ENCODE data around the gene ARL6IP6.
"Not testable (repeated sequence)": the region's sequence is repeated elsewhere in the genome, so short reads cannot be mapped to it uniquely, and the experiment has no call there.

Gene ARL6IP6

GRCh38 chr2:152723918-152724317 is 5.5 kb downstream of the ARL6IP6 start:
- no peak for DNase-seq

- no peak for DNase-seq
These were observed 11.4 kb downstream of the ARL6IP6 start for GRCh38 chr2:152729844-152730243.

- no peak for DNase-seq
These were observed 12.3 kb downstream of the ARL6IP6 start for GRCh38 chr2:152730591-152731333.

GRCh38 chr2:152737509-152737908 is 19.1 kb downstream of the ARL6IP6 start:
- DNase-seq = not testable (repeated sequence)

- no peak for DNase-seq
These were observed 20.0 kb downstream of the ARL6IP6 start for GRCh38 chr2:152738438-152738837.

- not testable (repeated sequence) for DNase-seq
These were observed 21.3 kb downstream of the ARL6IP6 start for GRCh38 chr2:152739705-152740104.

- no peak for DNase-seq
These were observed 22.4 kb downstream of the ARL6IP6 start for GRCh38 chr2:152740743-152741328.

GRCh38 chr2:152743002-152743401 is 24.6 kb downstream of the ARL6IP6 start:
- DNase-seq = no peak

GRCh38 chr2:152747751-152748150 is 29.3 kb downstream of the ARL6IP6 start:
- DNase-seq = not testable (repeated sequence)

GRCh38 chr2:152755029-152755428 is 36.6 kb downstream of the ARL6IP6 start:
- no peak for DNase-seq

- no peak for DNase-seq
These were observed 41.1 kb downstream of the ARL6IP6 start for GRCh38 chr2:152759290-152760072.

- no peak for DNase-seq
These were observed 42.8 kb downstream of the ARL6IP6 start for GRCh38 chr2:152761214-152761613.

- DNase-seq = no peak
These were observed 43.8 kb downstream of the ARL6IP6 start for GRCh38 chr2:152762202-152762601.

GRCh38 chr2:152763208-152763607 is 44.8 kb downstream of the ARL6IP6 start:
- not testable (repeated sequence) for DNase-seq

GRCh38 chr2:152763651-152764050 is 45.2 kb downstream of the ARL6IP6 start:
- DNase-seq = no peak

- no peak for DNase-seq
These were observed 48.5 kb downstream of the ARL6IP6 start for GRCh38 chr2:152766928-152767327.

- DNase-seq = no peak
These were observed 62.8 kb downstream of the ARL6IP6 start for GRCh38 chr2:152781175-152781574.

- DNase-seq = no peak
These were observed 63.8 kb downstream of the ARL6IP6 start for GRCh38 chr2:152782171-152782570.

- DNase-seq = no peak
These were observed 72.5 kb downstream of the ARL6IP6 start for GRCh38 chr2:152790883-152791282.

- DNase-seq = no peak
These were observed 73.6 kb downstream of the ARL6IP6 start for GRCh38 chr2:152791979-152792378.

- no peak for DNase-seq
These were observed 74.6 kb downstream of the ARL6IP6 start for GRCh38 chr2:152792974-152793373.

GRCh38 chr2:152796941-152797340 is 78.5 kb downstream of the ARL6IP6 start:
- no peak for DNase-seq

- DNase-seq = no peak
These were observed 86.4 kb downstream of the ARL6IP6 start for GRCh38 chr2:152804687-152805408.

Data from activated T-cell treated with anti-CD3 and anti-CD28 coated beads, Interleukin-2, amount 50 U/mL, for 48 hours (primary cell).